Fibroblast of lung (primary cell): ENCODE results near the gene RASSF4. TPM values are rescaled to one million over a fixed set of nuclear protein-coding genes. Genes with fewer than 3 reads are reported as not detected.
"Not testable (repeated sequence)": the region's sequence is repeated elsewhere in the genome, so short reads cannot be mapped to it uniquely, and the experiment has no call there.

ENCODE experiments used
- DNase-seq, 2 donors: peaks; one replicate each; pipeline versions ENCODE4 v3.0.0 to v3.0.0-alpha.2; 2010; ENCODE audit warnings: low read depth in 2 of 2
- H2AFZ ChIP-seq: 2 replicates; pipeline ENCODE4 v1.5.1; 2012; ENCODE audit warnings: low read length, control low read depth, inconsistent platforms
- H3K27ac ChIP-seq: 2 replicates; pipeline ENCODE4 v1.5.1; 2011; ENCODE audit warnings: low read length, control low read depth; ENCODE audit not compliant: insufficient read depth
- H3K27me3 ChIP-seq: 2 replicates; pipeline ENCODE4 v1.5.1; 2011; ENCODE audit warnings: mild to moderate bottlenecking, low read length; ENCODE audit not compliant: control insufficient read depth, insufficient read depth
- H3K36me3 ChIP-seq: 2 replicates; pipeline ENCODE4 v1.5.1; 2011; ENCODE audit warnings: low read length; ENCODE audit not compliant: control insufficient read depth, insufficient read depth
- H3K4me1 ChIP-seq: 2 replicates; pipeline ENCODE4 v1.5.1; 2011; ENCODE audit warnings: low read length; ENCODE audit not compliant: control insufficient read depth, insufficient read depth; ENCODE audit errors: extremely low read depth
- H3K4me2 ChIP-seq: 2 replicates; pipeline ENCODE4 v1.5.1; 2011; ENCODE audit warnings: low read length, control low read depth; ENCODE audit not compliant: insufficient read depth; ENCODE audit errors: extremely low read depth
- H3K4me3 ChIP-seq, 4 experiments: fragments of 200-600 bp in 1 of 4; sonication (generic) in 1 of 4; replicated peaks in 1 of 4; 2 replicates each; pipeline ENCODE4 v1.5.1; 2011 to 2016; ENCODE audit warnings: low read length in 4 of 4, low read depth in 3 of 4, mild to moderate bottlenecking in 3 of 4, control low read depth in 2 of 4, inconsistent platforms in 1 of 4, mixed read lengths in 1 of 4; ENCODE audit not compliant: insufficient read depth in 1 of 4; ENCODE audit errors: control extremely low read depth in 1 of 4
- H3K79me2 ChIP-seq: 2 replicates; pipeline ENCODE4 v1.5.1; 2012; ENCODE audit warnings: mild to moderate bottlenecking, low read length, inconsistent platforms; ENCODE audit not compliant: control insufficient read depth, insufficient read depth
- H3K9ac ChIP-seq: 2 replicates; pipeline ENCODE4 v1.5.1; 2011; ENCODE audit warnings: mild to moderate bottlenecking, low read length, control low read depth; ENCODE audit not compliant: insufficient read depth
- H3K9me3 ChIP-seq: 2 replicates; pipeline ENCODE4 v1.5.1; 2012; ENCODE audit warnings: low read depth, low read length; ENCODE audit not compliant: control insufficient read depth, insufficient read depth
- H4K20me1 ChIP-seq: 2 replicates; pipeline ENCODE4 v1.5.1; 2011; ENCODE audit warnings: low read length; ENCODE audit not compliant: control insufficient read depth, insufficient read depth; ENCODE audit errors: extremely low read depth
- EZH2 ChIP-seq: IDR thresholded peaks from 2 replicates; pipeline ENCODE4 v1.5.1; 2012; ENCODE audit warnings: low read length, control low read depth, mild to moderate bottlenecking; ENCODE audit errors: missing control alignments
- polyA plus RNA-seq, 2 donors: library from polyadenylated mRNA; depleted of rRNA in 1 of 2; stranded (reverse) in 1 of 2; unstranded in 1 of 2; fragments of >200 nt; gene quantifications; 2 replicates each; pipeline ENCODE4 v1.2.1, GENCODE V29; 2011 to 2012; ENCODE audit warnings: missing spikeins in 1 of 2
- total RNA-seq: library from RNA; depleted of rRNA; stranded (reverse); fragments of >200 nt; gene quantifications from 2 replicates; pipeline ENCODE4 v1.2.1, GENCODE V29; 2014
- TF ChIP-seq, protein P1 (sequence below), 2 donors: IDR thresholded peaks in 1 of 2; conservative IDR thresholded peaks in 1 of 2; 1 replicate in 1 of 2; 2 replicates in 1 of 2; pipeline ENCODE4 v1.5.1; 2011 to 2012; ENCODE audit warnings: low read length in 2 of 2, control low read depth in 1 of 2, inconsistent platforms in 1 of 2, low read depth in 1 of 2, mild to moderate bottlenecking in 1 of 2

Gene RASSF4
- total and polyA plus RNA-seq, 2 donors (not counting 1 experiment from before 2014, with no cell fraction given): 6.4 to 11.4 TPM

DNA sequence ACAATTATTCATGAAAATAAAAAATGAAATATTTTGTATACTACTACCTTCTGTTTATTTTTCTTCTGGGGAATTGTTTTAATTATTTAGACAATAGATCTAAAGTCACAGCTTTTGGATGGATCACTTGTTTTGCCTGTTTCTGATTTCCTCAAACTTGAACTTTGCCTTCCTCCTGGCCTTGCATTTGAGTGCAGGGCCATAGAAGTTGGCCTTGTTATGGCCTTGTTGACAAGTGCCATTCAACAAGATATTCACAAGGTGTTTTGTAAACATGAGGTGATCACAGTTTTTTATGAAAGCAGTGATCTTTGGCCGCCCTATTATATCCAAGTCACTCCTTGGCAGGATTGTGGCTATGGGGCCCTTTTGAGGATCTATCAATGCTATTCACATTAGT is 45.7 kb downstream of the RASSF4 start:
- H3K27me3 ChIP-seq: no peaks in the 10 kb centered on the region
- no peak overlapping the region for H3K4me2 ChIP-seq
- no peak overlapping the region for H2AFZ ChIP-seq
- H4K20me1 ChIP-seq: no peaks in the 10 kb centered on the region
- no peak overlapping the region for H3K27ac ChIP-seq
- H3K79me2 ChIP-seq: peaks cover 17% of the 10 kb centered on the region
- DNase-seq: no peak
- TF ChIP-seq EZH2: no peak
- TF ChIP-seq, protein P1, sequence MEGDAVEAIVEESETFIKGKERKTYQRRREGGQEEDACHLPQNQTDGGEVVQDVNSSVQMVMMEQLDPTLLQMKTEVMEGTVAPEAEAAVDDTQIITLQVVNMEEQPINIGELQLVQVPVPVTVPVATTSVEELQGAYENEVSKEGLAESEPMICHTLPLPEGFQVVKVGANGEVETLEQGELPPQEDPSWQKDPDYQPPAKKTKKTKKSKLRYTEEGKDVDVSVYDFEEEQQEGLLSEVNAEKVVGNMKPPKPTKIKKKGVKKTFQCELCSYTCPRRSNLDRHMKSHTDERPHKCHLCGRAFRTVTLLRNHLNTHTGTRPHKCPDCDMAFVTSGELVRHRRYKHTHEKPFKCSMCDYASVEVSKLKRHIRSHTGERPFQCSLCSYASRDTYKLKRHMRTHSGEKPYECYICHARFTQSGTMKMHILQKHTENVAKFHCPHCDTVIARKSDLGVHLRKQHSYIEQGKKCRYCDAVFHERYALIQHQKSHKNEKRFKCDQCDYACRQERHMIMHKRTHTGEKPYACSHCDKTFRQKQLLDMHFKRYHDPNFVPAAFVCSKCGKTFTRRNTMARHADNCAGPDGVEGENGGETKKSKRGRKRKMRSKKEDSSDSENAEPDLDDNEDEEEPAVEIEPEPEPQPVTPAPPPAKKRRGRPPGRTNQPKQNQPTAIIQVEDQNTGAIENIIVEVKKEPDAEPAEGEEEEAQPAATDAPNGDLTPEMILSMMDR (conservative IDR thresholded peaks at IDR 0.05 in 1 of 2, IDR thresholded peaks at IDR 0.05 in 1 of 2; ENCODE audit: low read depth in 1 of 2, low read length in 2 of 2): no peak
- no peak overlapping the region for H3K4me3 ChIP-seq
- no peaks in the 10 kb centered on the region for H3K9me3 ChIP-seq
- no peaks in the 10 kb centered on the region for H3K4me1 ChIP-seq
- H3K36me3 ChIP-seq: peaks cover 2% of the 10 kb centered on the region
- H3K9ac ChIP-seq: no peak overlapping the region

DNA sequence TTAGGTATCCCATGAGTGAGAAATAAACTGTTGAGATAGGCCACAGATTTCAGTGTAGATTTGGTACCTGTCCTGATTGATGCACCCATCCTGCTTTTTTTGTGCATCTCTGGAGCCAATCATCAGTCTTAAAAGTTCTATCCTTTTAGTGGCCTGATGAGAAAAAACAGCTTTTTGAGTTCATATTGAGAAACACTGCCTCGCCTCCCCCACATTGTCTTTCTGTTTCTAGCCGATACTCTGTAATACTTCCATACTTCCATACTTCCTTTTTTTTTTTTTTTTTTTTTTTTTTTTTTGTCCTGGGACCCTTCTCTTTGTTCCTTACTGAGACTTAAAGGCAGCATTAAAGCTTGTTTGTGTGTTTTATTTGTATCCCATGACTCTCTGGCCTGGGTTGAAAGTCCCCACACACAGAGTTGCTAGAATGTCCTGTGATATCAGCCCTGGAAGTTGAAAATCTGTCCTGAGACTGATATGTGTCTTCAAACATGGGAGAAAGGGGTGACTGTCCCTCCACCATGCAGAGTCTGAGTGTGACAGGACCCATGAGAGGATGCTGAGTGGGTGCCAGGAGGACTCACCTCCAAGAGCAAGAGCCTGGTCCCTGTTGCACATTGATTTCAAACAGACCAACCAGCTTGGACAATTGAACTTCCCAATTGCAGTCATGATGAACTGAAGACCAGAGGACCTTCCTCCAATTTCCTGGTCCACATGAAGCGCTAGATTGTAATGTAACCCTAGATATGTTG is 46.9 kb downstream of the RASSF4 start:
- Histone ChIP-seq H4K20me1 (no peaks in the 10 kb centered on the region), H3K36me3 (peaks cover 2% of the 10 kb centered on the region), H3K79me2 (peaks cover 15% of the 10 kb centered on the region), H3K9me3 (no peaks in the 10 kb centered on the region), H3K4me2 (no peak overlapping the region), H3K27ac (no peak overlapping the region), H3K4me1 (no peaks in the 10 kb centered on the region), H3K9ac (no peak overlapping the region), H2AFZ (no peak overlapping the region), H3K4me3 (no peak overlapping the region), H3K27me3 (no peaks in the 10 kb centered on the region)
- no peak for DNase-seq
- TF ChIP-seq, protein P1 (conservative IDR thresholded peaks at IDR 0.05 in 1 of 2, IDR thresholded peaks at IDR 0.05 in 1 of 2; ENCODE audit: low read depth in 1 of 2, low read length in 2 of 2): no peak
- TF ChIP-seq EZH2: no peak

DNA sequence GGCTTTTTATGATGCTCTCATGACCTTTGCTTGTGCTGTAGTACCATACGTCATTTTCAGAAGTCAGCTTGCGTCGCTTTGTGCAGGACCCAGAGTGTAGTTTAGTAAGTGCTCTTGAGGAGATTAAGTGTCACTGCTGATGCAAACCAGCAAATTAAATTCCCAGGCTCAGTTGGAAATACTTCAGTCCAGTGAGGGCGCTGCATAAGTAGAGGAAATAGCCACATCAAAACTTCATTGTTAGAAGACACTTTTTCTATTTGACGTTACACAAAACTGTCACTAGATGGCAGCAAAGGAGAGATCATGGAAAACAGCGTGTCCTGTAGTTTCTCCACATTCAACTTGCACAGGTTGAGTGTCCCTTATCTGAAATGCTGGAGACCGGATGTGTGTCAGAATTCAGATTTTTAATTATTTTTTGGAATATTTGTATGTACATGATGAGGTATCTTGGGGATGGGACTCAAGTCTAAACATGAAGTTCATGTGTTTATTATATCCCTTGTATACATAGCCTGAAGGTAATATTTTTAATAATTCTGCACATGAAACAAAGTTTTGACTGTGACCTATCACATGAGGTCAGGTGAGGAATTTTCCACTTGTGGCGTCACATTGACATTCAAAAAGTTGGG is 49.0 kb downstream of the RASSF4 start:
- DNase-seq: peak; percentile 84 to 93
- Histone ChIP-seq H3K79me2 (peaks cover under 1% of the 10 kb centered on the region), H4K20me1 (no peaks in the 10 kb centered on the region), H3K36me3 (peaks cover under 1% of the 10 kb centered on the region), H3K4me3 (peak overlapping the region in 1 of 4 experiments; percentile 28), H3K9me3 (no peaks in the 10 kb centered on the region), H3K27me3 (no peaks in the 10 kb centered on the region), H3K9ac (no peak overlapping the region), H3K4me1 (no peaks in the 10 kb centered on the region), H2AFZ (no peak overlapping the region), H3K27ac (no peak overlapping the region), H3K4me2 (peak overlapping the region; percentile 37)
- TF ChIP-seq, protein P1 (conservative IDR thresholded peaks at IDR 0.05 in 1 of 2, IDR thresholded peaks at IDR 0.05 in 1 of 2; ENCODE audit: low read depth in 1 of 2, low read length in 2 of 2): peak; percentile 71 to 81
- no peak for TF ChIP-seq EZH2

DNA sequence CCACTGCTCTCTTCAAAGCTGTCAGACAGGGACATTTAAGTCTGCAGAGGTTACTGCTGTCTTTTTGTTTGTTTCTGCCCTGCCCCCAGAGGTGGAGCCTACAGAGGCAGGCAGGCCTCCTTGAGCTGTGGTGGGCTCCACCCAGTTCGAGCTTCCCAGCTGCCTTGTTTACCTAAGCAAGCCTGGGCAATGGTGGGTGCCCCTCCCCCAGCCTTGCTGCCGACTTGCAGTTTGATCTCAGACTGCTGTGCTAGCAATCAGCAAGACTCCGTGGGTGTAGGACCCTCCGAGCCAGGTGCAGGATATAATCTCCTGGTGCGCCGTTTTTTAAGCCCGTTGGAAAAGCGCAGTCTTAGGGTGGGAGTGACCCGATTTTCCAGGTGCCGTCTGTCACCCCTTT is 55.0 kb downstream of the RASSF4 start:
- not testable (repeated sequence) for H3K9ac ChIP-seq, H3K9me3 ChIP-seq, H3K36me3 ChIP-seq, H3K4me3 ChIP-seq, H3K4me1 ChIP-seq, H3K4me2 ChIP-seq, H3K79me2 ChIP-seq, H2AFZ ChIP-seq, H4K20me1 ChIP-seq, H3K27me3 ChIP-seq, DNase-seq, H3K27ac ChIP-seq
